D721Med (cell line): ENCODE data around the gene LAMA3.

ENCODE experiments used
- DNase-seq: peaks from one replicate; pipeline ENCODE4 v3.0.0; 2011; ENCODE audit warnings: low spot score; ENCODE audit not compliant: insufficient read length
- FAIRE-seq: peaks from 2 replicates; lab custom pipeline; 2011; peaks lifted over from hg19 to GRCh38; lab: Jason Lieb, UNC
- CTCF ChIP-seq: IDR thresholded peaks from 2 replicates; pipeline ENCODE4 v1.5.1; 2012; ENCODE audit warnings: mild to moderate bottlenecking, control low read depth; ENCODE audit not compliant: insufficient read depth; ENCODE audit errors: missing control alignments

LAMA3 gene

GRCh38 chr18:23803755-23804154, 114.5 kb downstream of the LAMA3 start:
- no peak for TF ChIP-seq CTCF
- FAIRE-seq (no peak), DNase-seq (no peak)

- no peak for TF ChIP-seq CTCF
- DNase-seq = no peak
- FAIRE-seq = no peak
Observed at GRCh38 chr18:23805898-23806297, 116.6 kb downstream of the LAMA3 start.

- FAIRE-seq (no peak), DNase-seq (no peak)
- TF ChIP-seq CTCF = no peak
Observed at GRCh38 chr18:23809415-23809814, 120.2 kb downstream of the LAMA3 start.

GRCh38 chr18:23810396-23810795, 121.1 kb downstream of the LAMA3 start:
- DNase-seq = no peak

GRCh38 chr18:23811176-23811575, 121.9 kb downstream of the LAMA3 start:
- FAIRE-seq (no peak), DNase-seq (no peak)
- TF ChIP-seq CTCF = no peak

More at GRCh38 chr18:23810396-23810795, 121.1 kb downstream of the LAMA3 start:
- no peak for FAIRE-seq
- TF ChIP-seq CTCF = no peak

GRCh38 chr18:23812546-23813440, 123.5 kb downstream of the LAMA3 start:
- FAIRE-seq (peak; percentile 98), DNase-seq (peak; percentile 55)
- TF ChIP-seq CTCF = peak; percentile 61
